Measurements from ENCODE around the gene GBX2. TPM values are rescaled to one million over a fixed set of nuclear protein-coding genes. Genes with fewer than 3 reads are reported as not detected.

The GBX2 gene
- total and polyA plus RNA-seq, 10 of the 15 experiments (the other 5 are each of a cell fraction or from before 2014, with no cell fraction given): not detected

DNA sequence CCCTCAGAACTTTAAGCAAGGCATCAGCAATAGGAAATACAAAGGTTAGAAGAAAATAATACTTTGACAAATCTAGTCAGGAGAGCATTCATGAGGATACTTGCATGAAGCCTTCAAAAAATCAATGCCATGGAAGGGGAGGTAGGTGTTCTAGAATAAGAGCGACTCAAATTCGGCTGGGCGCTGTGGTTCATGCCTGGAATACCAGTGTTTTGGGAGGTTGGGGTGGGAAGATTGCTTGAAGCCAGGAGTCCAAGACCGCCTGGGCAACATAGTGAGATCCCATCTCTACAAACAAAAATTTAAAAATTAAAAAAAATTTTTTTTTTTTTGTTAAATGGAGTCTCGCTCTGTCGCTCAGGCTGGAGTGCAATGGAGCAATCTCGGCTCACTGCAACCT lies 21.8 kb downstream of the GBX2 start (continued):
- TF ChIP-seq, protein P1, sequence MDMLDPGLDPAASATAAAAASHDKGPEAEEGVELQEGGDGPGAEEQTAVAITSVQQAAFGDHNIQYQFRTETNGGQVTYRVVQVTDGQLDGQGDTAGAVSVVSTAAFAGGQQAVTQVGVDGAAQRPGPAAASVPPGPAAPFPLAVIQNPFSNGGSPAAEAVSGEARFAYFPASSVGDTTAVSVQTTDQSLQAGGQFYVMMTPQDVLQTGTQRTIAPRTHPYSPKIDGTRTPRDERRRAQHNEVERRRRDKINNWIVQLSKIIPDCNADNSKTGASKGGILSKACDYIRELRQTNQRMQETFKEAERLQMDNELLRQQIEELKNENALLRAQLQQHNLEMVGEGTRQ (IDR thresholded peaks at IDR 0.05; ENCODE audit: borderline replicate concordance, low read depth, low read length): no peak
- TF ChIP-seq ZSCAN29 (IDR thresholded peaks at IDR 0.05): no peak
- no peak for TF ChIP-seq CHD2 (IDR thresholded peaks at IDR 0.05; ENCODE audit: borderline replicate concordance, low read depth, low read length)
- TF ChIP-seq MXI1 (IDR thresholded peaks at IDR 0.05; ENCODE audit: low read depth, low read length): no peak
- TF ChIP-seq WRNIP1 (IDR thresholded peaks at IDR 0.05; ENCODE audit: borderline replicate concordance, low read depth, low read length): no peak
- TF ChIP-seq, protein P2, sequence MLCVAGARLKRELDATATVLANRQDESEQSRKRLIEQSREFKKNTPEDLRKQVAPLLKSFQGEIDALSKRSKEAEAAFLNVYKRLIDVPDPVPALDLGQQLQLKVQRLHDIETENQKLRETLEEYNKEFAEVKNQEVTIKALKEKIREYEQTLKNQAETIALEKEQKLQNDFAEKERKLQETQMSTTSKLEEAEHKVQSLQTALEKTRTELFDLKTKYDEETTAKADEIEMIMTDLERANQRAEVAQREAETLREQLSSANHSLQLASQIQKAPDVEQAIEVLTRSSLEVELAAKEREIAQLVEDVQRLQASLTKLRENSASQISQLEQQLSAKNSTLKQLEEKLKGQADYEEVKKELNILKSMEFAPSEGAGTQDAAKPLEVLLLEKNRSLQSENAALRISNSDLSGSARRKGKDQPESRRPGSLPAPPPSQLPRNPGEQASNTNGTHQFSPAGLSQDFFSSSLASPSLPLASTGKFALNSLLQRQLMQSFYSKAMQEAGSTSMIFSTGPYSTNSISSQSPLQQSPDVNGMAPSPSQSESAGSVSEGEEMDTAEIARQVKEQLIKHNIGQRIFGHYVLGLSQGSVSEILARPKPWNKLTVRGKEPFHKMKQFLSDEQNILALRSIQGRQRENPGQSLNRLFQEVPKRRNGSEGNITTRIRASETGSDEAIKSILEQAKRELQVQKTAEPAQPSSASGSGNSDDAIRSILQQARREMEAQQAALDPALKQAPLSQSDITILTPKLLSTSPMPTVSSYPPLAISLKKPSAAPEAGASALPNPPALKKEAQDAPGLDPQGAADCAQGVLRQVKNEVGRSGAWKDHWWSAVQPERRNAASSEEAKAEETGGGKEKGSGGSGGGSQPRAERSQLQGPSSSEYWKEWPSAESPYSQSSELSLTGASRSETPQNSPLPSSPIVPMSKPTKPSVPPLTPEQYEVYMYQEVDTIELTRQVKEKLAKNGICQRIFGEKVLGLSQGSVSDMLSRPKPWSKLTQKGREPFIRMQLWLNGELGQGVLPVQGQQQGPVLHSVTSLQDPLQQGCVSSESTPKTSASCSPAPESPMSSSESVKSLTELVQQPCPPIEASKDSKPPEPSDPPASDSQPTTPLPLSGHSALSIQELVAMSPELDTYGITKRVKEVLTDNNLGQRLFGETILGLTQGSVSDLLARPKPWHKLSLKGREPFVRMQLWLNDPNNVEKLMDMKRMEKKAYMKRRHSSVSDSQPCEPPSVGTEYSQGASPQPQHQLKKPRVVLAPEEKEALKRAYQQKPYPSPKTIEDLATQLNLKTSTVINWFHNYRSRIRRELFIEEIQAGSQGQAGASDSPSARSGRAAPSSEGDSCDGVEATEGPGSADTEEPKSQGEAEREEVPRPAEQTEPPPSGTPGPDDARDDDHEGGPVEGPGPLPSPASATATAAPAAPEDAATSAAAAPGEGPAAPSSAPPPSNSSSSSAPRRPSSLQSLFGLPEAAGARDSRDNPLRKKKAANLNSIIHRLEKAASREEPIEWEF (IDR thresholded peaks at IDR 0.05; ENCODE audit: insufficient replicate concordance, low read depth, low read length): no peak
- TF ChIP-seq NFIC (IDR thresholded peaks at IDR 0.05; ENCODE audit: low read depth, low read length): no peak
- TF ChIP-seq, protein P3, sequence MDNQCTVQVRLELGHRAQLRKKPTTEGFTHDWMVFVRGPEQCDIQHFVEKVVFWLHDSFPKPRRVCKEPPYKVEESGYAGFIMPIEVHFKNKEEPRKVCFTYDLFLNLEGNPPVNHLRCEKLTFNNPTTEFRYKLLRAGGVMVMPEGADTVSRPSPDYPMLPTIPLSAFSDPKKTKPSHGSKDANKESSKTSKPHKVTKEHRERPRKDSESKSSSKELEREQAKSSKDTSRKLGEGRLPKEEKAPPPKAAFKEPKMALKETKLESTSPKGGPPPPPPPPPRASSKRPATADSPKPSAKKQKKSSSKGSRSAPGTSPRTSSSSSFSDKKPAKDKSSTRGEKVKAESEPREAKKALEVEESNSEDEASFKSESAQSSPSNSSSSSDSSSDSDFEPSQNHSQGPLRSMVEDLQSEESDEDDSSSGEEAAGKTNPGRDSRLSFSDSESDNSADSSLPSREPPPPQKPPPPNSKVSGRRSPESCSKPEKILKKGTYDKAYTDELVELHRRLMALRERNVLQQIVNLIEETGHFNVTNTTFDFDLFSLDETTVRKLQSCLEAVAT (IDR thresholded peaks at IDR 0.05): no peak

Data from GM12878 (cell line).